C1 segment of cervical spinal cord (tissue), 14 donors: ENCODE data around the gene AMOTL2.

Experiments
- DNase-seq, 14 donors: peaks; one replicate each; lab custom pipeline; 2025; lab: John Stamatoyannopoulos, UW

Gene AMOTL2

GRCh38 chr3:134380249-134380648 is 6.0 kb upstream of the AMOTL2 start:
- DNase-seq = no peak

- no peak for DNase-seq
Observed at GRCh38 chr3:134378818-134379217, 4.6 kb upstream of the AMOTL2 start.

GRCh38 chr3:134378384-134378783 is 4.1 kb upstream of the AMOTL2 start:
- peak in 3 of 14 donors; percentile 21 to 49 (median 38) for DNase-seq

GRCh38 chr3:134377896-134378295 is 3.6 kb upstream of the AMOTL2 start:
- no peak for DNase-seq

- DNase-seq = no peak
Observed at GRCh38 chr3:134376786-134377426, 2.7 kb upstream of the AMOTL2 start.

- DNase-seq = no peak
Observed at GRCh38 chr3:134376385-134376765, 2.1 kb upstream of the AMOTL2 start.

GRCh38 chr3:134375582-134376384 is 1.5 kb upstream of the AMOTL2 start:
- no peak for DNase-seq

GRCh38 chr3:134374791-134375581 is 739 bp upstream of the AMOTL2 start:
- peak in 3 of 14 donors; percentile 61 to 74 (median 65) for DNase-seq

GRCh38 chr3:134373271-134374104 is 759 bp downstream of the AMOTL2 start:
- DNase-seq = peak in 13 of 14 donors; percentile 19 to 85 (median 69)

GRCh38 chr3:134372396-134373270 is 1.6 kb downstream of the AMOTL2 start:
- DNase-seq = peak in 1 of 14 donors; percentile 59

- peak in 1 of 14 donors; percentile 41 for DNase-seq
Observed at GRCh38 chr3:134371542-134372324, 2.5 kb downstream of the AMOTL2 start.

- no peak for DNase-seq
Observed at GRCh38 chr3:134370611-134371531, 3.4 kb downstream of the AMOTL2 start.

- DNase-seq = no peak
Observed at GRCh38 chr3:134369861-134370596, 4.2 kb downstream of the AMOTL2 start.

- DNase-seq = no peak
Observed at GRCh38 chr3:134369231-134369741, 5.0 kb downstream of the AMOTL2 start.

GRCh38 chr3:134368751-134369105 is 5.5 kb downstream of the AMOTL2 start:
- DNase-seq = no peak

- DNase-seq = peak in 1 of 14 donors; percentile 31
Observed at GRCh38 chr3:134367869-134368750, 6.1 kb downstream of the AMOTL2 start.
